ENCODE data around the gene FAM163B. TPM values are rescaled to one million over a fixed set of nuclear protein-coding genes. Genes with fewer than 3 reads are reported as not detected.
A peak's percentile ranks its signal among the peaks of the same experiment; 100 is the strongest.
"Not testable (repeated sequence)": the region's sequence is repeated elsewhere in the genome, so short reads cannot be mapped to it uniquely, and the experiment has no call there.

Gene FAM163B
- total RNA-seq, 1 donor from 2014 or later, result not detected

GRCh38 chr9:133566382-133566781 lies 42.8 kb downstream of the FAM163B start:
- no peak for ATAC-seq

DNA sequence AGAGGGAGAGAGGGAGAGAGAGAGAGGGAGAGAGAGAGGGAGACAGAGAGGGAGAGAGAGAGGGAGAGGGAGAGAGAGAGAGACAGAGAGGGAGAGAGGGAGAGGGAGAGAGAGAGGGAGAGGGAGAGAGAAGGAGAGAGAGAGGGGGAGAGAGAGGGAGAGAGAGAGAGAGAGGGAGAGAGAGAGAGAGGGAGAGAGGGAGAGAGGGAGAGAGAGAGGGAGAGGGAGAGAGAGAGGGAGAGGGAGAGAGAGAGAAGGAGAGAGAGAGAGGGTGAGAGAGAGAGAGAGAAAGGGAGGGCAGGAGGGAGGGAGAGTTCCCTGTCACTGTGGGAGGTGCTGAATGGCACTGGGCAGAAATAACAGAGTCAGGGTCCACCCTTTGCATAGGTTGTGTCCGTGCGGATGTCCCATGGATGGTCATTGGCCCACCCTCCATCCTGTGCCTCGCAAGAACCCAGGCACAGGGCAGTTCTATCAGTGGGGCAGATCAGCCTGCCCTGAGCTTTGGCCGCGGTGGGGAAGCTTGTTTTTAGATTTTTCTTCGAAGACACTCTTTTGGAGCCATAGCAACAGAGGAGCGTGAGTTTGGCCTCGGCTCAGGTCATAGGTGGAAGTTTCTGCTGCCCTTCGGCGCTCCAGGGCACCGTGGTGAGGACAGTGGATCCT lies 44.6 kb downstream of the FAM163B start:
- ATAC-seq, result no peak

GRCh38 chr9:133563814-133564213 lies 45.4 kb downstream of the FAM163B start:
- ATAC-seq, result not testable (repeated sequence)

- no peak for ATAC-seq
Observed at GRCh38 chr9:133563291-133563796, 45.8 kb downstream of the FAM163B start.

- no peak for ATAC-seq
Observed at GRCh38 chr9:133562611-133563290, 46.4 kb downstream of the FAM163B start.

GRCh38 chr9:133561976-133562554 lies 47.1 kb downstream of the FAM163B start:
- no peak for ATAC-seq

GRCh38 chr9:133560944-133561343 lies 48.2 kb downstream of the FAM163B start:
- ATAC-seq, result no peak

DNA sequence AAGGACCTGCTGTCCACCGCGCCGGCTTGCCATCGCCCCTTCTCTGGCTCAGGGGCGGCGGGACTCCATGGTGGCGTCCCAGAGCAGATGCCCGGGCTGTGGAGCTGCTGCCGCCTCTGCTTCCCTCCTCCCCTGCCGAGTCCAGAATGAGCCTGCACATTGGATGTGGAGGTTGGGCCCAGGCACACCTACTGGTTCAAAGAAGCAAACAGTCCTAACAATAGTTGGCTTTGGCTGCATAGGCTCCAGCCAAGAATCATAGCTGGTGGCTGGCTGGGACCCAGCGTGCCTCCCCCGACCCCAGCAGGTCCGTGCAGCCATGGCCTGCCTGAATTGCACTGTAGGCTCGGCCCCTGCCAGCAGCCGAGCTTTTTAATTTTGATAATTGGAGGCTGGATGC lies 48.9 kb downstream of the FAM163B start:
- ATAC-seq, result peak; percentile 6

- ATAC-seq, result peak; percentile 36
Observed at GRCh38 chr9:133558191-133559126, 50.7 kb downstream of the FAM163B start.

- ATAC-seq, result no peak
Observed at GRCh38 chr9:133557581-133557980, 51.6 kb downstream of the FAM163B start.

DNA sequence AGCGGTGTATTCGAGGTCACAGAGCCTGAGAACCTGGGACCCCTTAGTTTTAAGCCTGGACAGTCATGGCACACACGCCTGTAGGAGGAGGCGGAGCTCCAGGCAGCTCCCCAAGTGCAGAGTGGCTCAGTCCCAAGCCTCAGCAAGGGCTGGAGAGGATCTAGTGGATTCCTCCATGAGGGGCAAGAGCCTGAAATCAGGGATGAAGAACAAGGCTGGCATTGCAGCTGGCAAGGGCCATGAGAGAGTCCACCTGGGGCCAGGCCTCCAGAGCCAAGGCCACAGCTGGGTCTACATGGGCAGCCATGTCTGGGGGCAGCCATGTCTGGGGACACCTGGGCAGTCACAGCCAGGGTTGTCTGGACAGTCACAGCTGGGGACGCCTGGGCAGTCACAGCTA lies 52.8 kb downstream of the FAM163B start:
- ATAC-seq, result no peak

GRCh38 chr9:133554729-133555128 lies 54.5 kb downstream of the FAM163B start:
- ATAC-seq, result no peak

- ATAC-seq, result no peak
Observed at GRCh38 chr9:133553973-133554713, 55.0 kb downstream of the FAM163B start.

- no peak for ATAC-seq
Observed at GRCh38 chr9:133553123-133553522, 56.1 kb downstream of the FAM163B start.

DNA sequence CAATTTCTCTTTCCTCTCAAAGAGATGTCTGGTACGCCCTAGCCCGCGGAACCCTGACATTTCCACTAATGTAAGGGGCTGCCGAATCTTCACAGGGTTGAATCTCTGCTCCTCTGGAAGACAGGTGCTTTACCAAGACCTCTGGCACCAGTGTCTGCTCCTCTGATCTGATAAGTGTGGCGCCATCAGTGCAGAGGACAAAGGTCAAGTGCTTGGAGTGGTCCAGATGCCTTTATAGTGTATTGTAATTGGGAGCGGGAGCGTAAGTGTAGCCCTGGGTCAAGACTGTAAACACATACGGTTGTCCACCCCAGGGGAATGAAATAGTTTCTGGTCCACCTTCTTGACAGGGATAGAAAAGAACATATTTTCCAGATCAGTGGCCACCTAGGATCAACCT lies 57.0 kb downstream of the FAM163B start:
- no peak for ATAC-seq

GRCh38 chr9:133551446-133551845 lies 57.7 kb downstream of the FAM163B start:
- no peak for ATAC-seq

DNA sequence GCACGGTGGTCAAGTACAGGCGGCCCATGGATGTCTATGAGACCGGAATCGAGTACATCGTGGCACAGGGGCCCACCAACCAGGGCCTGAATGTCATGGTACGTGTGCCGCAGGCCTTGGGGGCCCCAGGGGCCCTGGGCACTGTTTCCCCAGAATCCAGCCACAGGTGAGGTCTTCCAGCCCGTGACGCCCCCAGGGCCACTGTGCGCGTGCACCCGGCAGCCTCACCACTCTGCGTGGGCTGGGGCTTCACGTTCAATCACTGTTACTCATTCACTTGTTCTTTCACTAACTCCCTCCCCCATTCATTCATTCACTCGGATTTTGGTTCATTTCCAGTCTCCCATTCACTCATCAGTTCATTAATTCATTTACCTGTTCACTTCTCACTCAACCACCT lies 62.1 kb downstream of the FAM163B start:
- ATAC-seq, result no peak

- no peak for ATAC-seq
Observed at GRCh38 chr9:133546287-133546680, 62.9 kb downstream of the FAM163B start.

DNA sequence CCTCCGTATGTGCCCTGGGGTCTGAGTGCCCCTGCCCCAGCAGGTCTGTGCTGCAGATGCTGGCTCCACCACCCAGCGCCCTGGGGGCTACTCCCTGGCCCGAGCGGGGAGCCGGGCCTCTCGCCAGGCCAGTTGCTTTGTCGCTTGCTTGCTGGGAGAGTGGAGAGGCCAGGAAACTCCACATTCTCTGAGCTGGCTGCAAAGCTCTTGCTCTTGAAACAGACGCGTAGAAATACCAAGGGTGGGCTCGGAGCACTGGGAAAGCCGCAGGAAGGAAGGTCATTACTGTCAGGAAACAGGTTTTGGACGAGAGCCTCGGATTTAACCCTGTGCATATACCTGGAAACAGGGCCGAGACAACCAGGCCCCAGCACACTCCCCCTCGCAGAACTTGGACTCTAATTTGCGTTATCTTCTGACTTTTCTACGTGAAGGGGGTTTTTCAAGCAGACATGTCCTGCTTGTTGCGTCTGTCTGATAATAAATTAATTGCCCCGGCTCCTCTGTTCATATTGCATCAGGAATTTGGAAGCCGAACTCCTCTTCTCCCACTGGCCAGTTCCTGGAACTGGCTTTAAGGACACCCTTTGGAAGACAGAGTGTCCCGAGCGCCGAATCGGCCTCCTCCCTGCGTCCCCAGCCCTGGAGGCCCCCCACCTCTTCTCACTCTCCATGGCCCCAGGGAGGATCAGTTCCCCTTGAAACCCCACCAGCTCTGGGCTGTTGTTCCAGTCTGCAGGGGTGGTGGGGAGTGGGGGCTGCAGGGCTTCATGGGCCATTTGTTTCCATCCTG lies 63.5 kb downstream of the FAM163B start:
- ATAC-seq, result no peak

DNA sequence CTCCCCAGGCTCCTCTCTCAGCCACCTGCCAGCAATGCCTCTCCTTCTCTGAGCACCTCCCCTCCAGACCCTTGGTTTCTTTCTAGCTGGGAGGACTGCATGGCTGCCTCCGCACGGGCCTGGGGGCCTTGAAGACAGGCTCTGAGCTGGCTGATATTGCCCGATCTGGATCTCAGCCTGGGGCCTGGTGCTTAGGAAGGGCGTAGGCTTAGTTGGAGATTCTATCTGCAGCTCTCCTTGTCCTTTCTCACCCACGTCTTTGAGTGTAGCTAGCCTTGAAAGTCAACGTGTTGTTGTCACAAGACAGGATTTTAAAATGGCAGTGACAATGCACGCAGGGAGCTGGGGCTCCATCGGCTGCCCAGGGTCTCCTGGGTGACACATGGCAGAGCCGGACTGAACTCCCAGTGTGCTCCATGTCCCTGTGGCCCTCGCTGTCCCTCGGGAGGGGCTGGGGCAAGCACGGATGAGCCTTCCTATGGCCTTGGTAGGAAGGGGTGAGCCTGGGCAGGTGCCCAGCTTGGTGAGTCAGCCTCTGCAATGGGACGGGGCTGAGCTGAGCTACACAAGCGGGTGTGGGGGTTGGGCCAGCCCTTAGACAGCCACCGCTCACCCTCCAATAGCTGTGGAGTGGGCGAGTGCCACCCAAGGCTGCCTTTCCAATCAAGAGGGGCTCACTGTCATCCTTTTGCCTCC lies 65.3 kb downstream of the FAM163B start:
- ATAC-seq, result peak; percentile 24
